ENCODE results near the gene DUOX1. TPM values are rescaled to one million over a fixed set of nuclear protein-coding genes. Genes with fewer than 3 reads are reported as not detected.
A peak's percentile ranks its signal among the peaks of the same experiment; 100 is the strongest.

DUOX1 gene
- total RNA-seq, 4 donors from 2014 or later = 0.33 to 1.7 (median 0.61) TPM

- DNase-seq (ENCODE audit: extremely low spot score) = no peak
- Histone ChIP-seq H3K27ac (replicated peaks in 1 of 4) (no peak overlapping the region), H3K4me1 (peaks cover 4 to 16% (median 15%) of the 10 kb centered on the region in 4 donors), H3K36me3 (no peaks in the 10 kb centered on the region), H3K4me3 (no peak overlapping the region), H3K9me3 (no peaks in the 10 kb centered on the region), H3K27me3 (peaks cover 0 to 86% (median 22%) of the 10 kb centered on the region in 4 donors)
- WGBS = 62% methylated on average over 2 of the region's 2 CpGs
- intact Hi-C loops (cut with DNase I) = no loop called here
- TF ChIP-seq POLR2AphosphoS5 (IDR thresholded peaks at IDR 0.05) = no peak
- peak; percentile 40 to 57 (median 50) for TF ChIP-seq CTCF (IDR thresholded peaks at IDR 0.05)
Observed at GRCh38 chr15:45126535-45127158, 3.1 kb upstream of the DUOX1 start.

GRCh38 chr15:45128971-45129639 lies 689 bp upstream of the DUOX1 start:
- TF ChIP-seq CTCF (IDR thresholded peaks at IDR 0.05) (no peak), EP300 (IDR thresholded peaks at IDR 0.05) (no peak), POLR2A (IDR thresholded peaks at IDR 0.05; ENCODE audit: low read depth) (no peak), POLR2AphosphoS5 (IDR thresholded peaks at IDR 0.05) (no peak)
- Histone ChIP-seq H3K4me3 (peak overlapping the region; percentile 33 to 51 (median 42)), H3K4me1 (peaks cover 4 to 16% (median 15%) of the 10 kb centered on the region in 4 donors), H3K27ac (replicated peaks in 1 of 4) (no peak overlapping the region), H3K36me3 (no peaks in the 10 kb centered on the region), H3K27me3 (peaks cover 0 to 92% (median 28%) of the 10 kb centered on the region in 4 donors), H3K9me3 (no peaks in the 10 kb centered on the region)
- DNase-seq (ENCODE audit: extremely low spot score) = no peak
- 36% methylated on average over 9 of the region's 47 CpGs for WGBS
- intact Hi-C loops (cut with DNase I) = no loop called here

- TF ChIP-seq CTCF (IDR thresholded peaks at IDR 0.05) (no peak), EP300 (IDR thresholded peaks at IDR 0.05) (no peak), POLR2AphosphoS5 (IDR thresholded peaks at IDR 0.05) (no peak), POLR2A (IDR thresholded peaks at IDR 0.05; ENCODE audit: low read depth) (no peak)
- peaks cover 10 to 27% (median 24%) of the 10 kb centered on the region in 4 donors for H3K4me1 ChIP-seq
- H3K36me3 ChIP-seq = no peaks in the 10 kb centered on the region
- H3K9me3 ChIP-seq = no peaks in the 10 kb centered on the region
- intact Hi-C loops (cut with DNase I) = no loop called here
- H3K27ac ChIP-seq (replicated peaks in 1 of 4) = no peak overlapping the region
- H3K4me3 ChIP-seq = peak overlapping the region; percentile 33 to 51 (median 42)
- 90% methylated on average over 6 of the region's 7 CpGs for WGBS
- H3K27me3 ChIP-seq = peaks cover 0 to 95% (median 41%) of the 10 kb centered on the region in 4 donors
- DNase-seq (ENCODE audit: extremely low spot score) = no peak
Observed at GRCh38 chr15:45130291-45131000, 652 bp downstream of the DUOX1 start.

- no peak for DNase-seq (ENCODE audit: extremely low spot score)
- H3K4me1 ChIP-seq = peaks cover 10 to 27% (median 25%) of the 10 kb centered on the region in 4 donors
- no peak overlapping the region for H3K4me3 ChIP-seq
- WGBS = 87% methylated on average over 3 of the region's 3 CpGs
- H3K27ac ChIP-seq (replicated peaks in 1 of 4) = no peak overlapping the region
- TF ChIP-seq POLR2A (IDR thresholded peaks at IDR 0.05; ENCODE audit: low read depth) = no peak
- no peak for TF ChIP-seq CTCF (IDR thresholded peaks at IDR 0.05)
- no peak for TF ChIP-seq POLR2AphosphoS5 (IDR thresholded peaks at IDR 0.05)
- TF ChIP-seq EP300 (IDR thresholded peaks at IDR 0.05) = no peak
- no peaks in the 10 kb centered on the region for H3K36me3 ChIP-seq
- intact Hi-C loops (cut with DNase I) = no loop called here
- no peaks in the 10 kb centered on the region for H3K9me3 ChIP-seq
- peaks cover 0 to 92% (median 43%) of the 10 kb centered on the region in 4 donors for H3K27me3 ChIP-seq
Observed at GRCh38 chr15:45131510-45131909, 1.7 kb downstream of the DUOX1 start.

Data from esophagus muscularis mucosa (tissue), 4 donors.